Nephron (organoid): ENCODE measurements around the gene B2M.
"Not testable (repeated sequence)": the region's sequence is repeated elsewhere in the genome, so short reads cannot be mapped to it uniquely, and the experiment has no call there.

Experiments used
- H3K27ac Mint-ChIP-seq, 3 experiments: 2 replicates each; pipeline ENCODE4 v1.8.0; 2020; ENCODE audit warnings: mixed read lengths in 3 of 3, mild to moderate bottlenecking in 2 of 3, moderate library complexity in 1 of 3
- H3K27me3 Mint-ChIP-seq: 2 replicates; pipeline ENCODE4 v1.8.0; 2021; ENCODE audit warnings: low read depth, mild to moderate bottlenecking, moderate library complexity, mixed read lengths
- H3K36me3 Mint-ChIP-seq: 2 replicates; pipeline ENCODE4 v1.8.0; 2020; ENCODE audit warnings: low read depth, mixed read lengths
- H3K4me1 Mint-ChIP-seq: 2 replicates; pipeline ENCODE4 v1.8.0; 2020; ENCODE audit warnings: mixed read lengths
- H3K4me3 Mint-ChIP-seq, 3 experiments: 2 replicates each; pipeline ENCODE4 v1.8.0; 2020; ENCODE audit warnings: mild to moderate bottlenecking in 3 of 3, mixed read lengths in 3 of 3, moderate library complexity in 2 of 3
- H3K9me3 Mint-ChIP-seq: 2 replicates; pipeline ENCODE4 v1.8.0; 2020; ENCODE audit warnings: mixed read lengths
- CTCF ChIP-seq, 3 experiments: fragments of 200-600 bp; sonication (generic); IDR thresholded peaks; one replicate each; pipeline ENCODE4 v1.5.0; 2021; ENCODE audit warnings: antibody characterized with exemption in 3 of 3; ENCODE audit not compliant: unreplicated experiment in 3 of 3

The B2M gene

GRCh38 chr15:44682211-44682610 lies 29.1 kb upstream of the B2M start:
- Mint-ChIP-seq H3K36me3 (no peaks in the 10 kb centered on the region), H3K4me3 (no peak overlapping the region), H3K27ac (no peak overlapping the region), H3K4me1 (no peaks in the 10 kb centered on the region), H3K27me3 (peaks cover 13% of the 10 kb centered on the region), H3K9me3 (no peaks in the 10 kb centered on the region)
- TF ChIP-seq CTCF (IDR thresholded peaks at IDR 0.05; ENCODE audit: unreplicated experiment in 3 of 3): no peak

GRCh38 chr15:44682809-44683682 lies 28.3 kb upstream of the B2M start:
- not testable (repeated sequence) for H3K9me3 Mint-ChIP-seq, H3K36me3 Mint-ChIP-seq, H3K4me3 Mint-ChIP-seq, H3K4me1 Mint-ChIP-seq, H3K27ac Mint-ChIP-seq
- peaks cover 13% of the 10 kb centered on the region for H3K27me3 Mint-ChIP-seq

GRCh38 chr15:44689318-44689717 lies 22.0 kb upstream of the B2M start:
- H3K27me3 Mint-ChIP-seq, H3K4me1 Mint-ChIP-seq, H3K36me3 Mint-ChIP-seq, H3K9me3 Mint-ChIP-seq, H3K27ac Mint-ChIP-seq, H3K4me3 Mint-ChIP-seq: not testable (repeated sequence)

GRCh38 chr15:44690245-44690644 lies 21.1 kb upstream of the B2M start:
- H3K4me1 Mint-ChIP-seq, H3K27me3 Mint-ChIP-seq, H3K27ac Mint-ChIP-seq, H3K4me3 Mint-ChIP-seq, H3K36me3 Mint-ChIP-seq, H3K9me3 Mint-ChIP-seq: not testable (repeated sequence)

GRCh38 chr15:44692659-44693058 lies 18.7 kb upstream of the B2M start:
- no peaks in the 10 kb centered on the region for H3K27me3 Mint-ChIP-seq
- H3K4me1 Mint-ChIP-seq: no peaks in the 10 kb centered on the region
- no peak overlapping the region for H3K4me3 Mint-ChIP-seq
- peaks cover 2% of the 10 kb centered on the region for H3K9me3 Mint-ChIP-seq
- no peak for TF ChIP-seq CTCF (IDR thresholded peaks at IDR 0.05; ENCODE audit: unreplicated experiment in 3 of 3)
- H3K36me3 Mint-ChIP-seq: no peaks in the 10 kb centered on the region
- H3K27ac Mint-ChIP-seq: no peak overlapping the region

- no peak for TF ChIP-seq CTCF (IDR thresholded peaks at IDR 0.05; ENCODE audit: unreplicated experiment in 3 of 3)
- no peaks in the 10 kb centered on the region for H3K4me1 Mint-ChIP-seq
- H3K27me3 Mint-ChIP-seq: peaks cover 4% of the 10 kb centered on the region
- no peaks in the 10 kb centered on the region for H3K36me3 Mint-ChIP-seq
- H3K4me3 Mint-ChIP-seq: no peak overlapping the region
- peak overlapping the region in 1 of 3 experiments; percentile 38 for H3K27ac Mint-ChIP-seq
- H3K9me3 Mint-ChIP-seq: no peaks in the 10 kb centered on the region
Observed at GRCh38 chr15:44694416-44694815, 16.9 kb upstream of the B2M start.

GRCh38 chr15:44695294-44695693 lies 16.0 kb upstream of the B2M start:
- H3K27ac Mint-ChIP-seq: peak overlapping the region in 1 of 3 experiments; percentile 14

More at GRCh38 chr15:44695294-44695693, 16.0 kb upstream of the B2M start:
- H3K4me3 Mint-ChIP-seq: no peak overlapping the region
- no peak for TF ChIP-seq CTCF (IDR thresholded peaks at IDR 0.05; ENCODE audit: unreplicated experiment in 3 of 3)
- H3K27me3 Mint-ChIP-seq: peaks cover 4% of the 10 kb centered on the region
- H3K4me1 Mint-ChIP-seq: no peaks in the 10 kb centered on the region
- H3K9me3 Mint-ChIP-seq: no peaks in the 10 kb centered on the region
- H3K36me3 Mint-ChIP-seq: no peaks in the 10 kb centered on the region
